Coronary artery (tissue), 2 donors: ENCODE results near the gene GPR142.

Source experiments
- DNase-seq: peaks from one replicate; pipeline ENCODE4 v3.0.0-alpha.2; 2017; ENCODE audit warnings: low spot score
- H3K27ac ChIP-seq, 2 donors: fragments of 200-600 bp; sonication (generic); one replicate each; pipeline ENCODE4 v1.5.1; 2016 to 2019
- H3K4me3 ChIP-seq: fragments of 200-600 bp; sonication (generic); 2 replicates; pipeline ENCODE4 v1.5.1; 2016; ENCODE audit warnings: mild to moderate bottlenecking, moderate library complexity
- CTCF ChIP-seq: fragments of 200-600 bp; sonication (generic); IDR thresholded peaks from one replicate; pipeline ENCODE4 v1.5.1; 2019; ENCODE audit warnings: antibody characterized with exemption

Gene GPR142

GRCh38 chr17:74369221-74369620 is 1.9 kb downstream of the GPR142 start:
- H3K4me3 ChIP-seq: no peak overlapping the region
- no peak for DNase-seq
- TF ChIP-seq CTCF: no peak
- H3K27ac ChIP-seq: no peak overlapping the region

GRCh38 chr17:74369665-74370490 is 2.6 kb downstream of the GPR142 start:
- DNase-seq: no peak
- Histone ChIP-seq H3K4me3 (no peak overlapping the region), H3K27ac (no peak overlapping the region)
- TF ChIP-seq CTCF: no peak

GRCh38 chr17:74371653-74372147 is 4.4 kb downstream of the GPR142 start:
- Histone ChIP-seq H3K27ac (no peak overlapping the region), H3K4me3 (no peak overlapping the region)
- no peak for TF ChIP-seq CTCF
- no peak for DNase-seq

GRCh38 chr17:74372426-74372825 is 5.1 kb downstream of the GPR142 start:
- no peak overlapping the region for H3K4me3 ChIP-seq
- DNase-seq: no peak
- H3K27ac ChIP-seq: no peak overlapping the region
- no peak for TF ChIP-seq CTCF

GRCh38 chr17:74373838-74374606 is 6.7 kb downstream of the GPR142 start:
- peak overlapping the region in 1 of 2 donors; percentile 9 for H3K27ac ChIP-seq
- no peak for DNase-seq
- H3K4me3 ChIP-seq: no peak overlapping the region
- TF ChIP-seq CTCF: no peak

GRCh38 chr17:74374858-74375257 is 7.6 kb downstream of the GPR142 start:
- no peak overlapping the region for H3K27ac ChIP-seq

More at GRCh38 chr17:74374858-74375257, 7.6 kb downstream of the GPR142 start:
- TF ChIP-seq CTCF: no peak
- no peak for DNase-seq
- H3K4me3 ChIP-seq: no peak overlapping the region
